HepG2 (cell line): ENCODE measurements around the gene RPS6KB1. TPM values are rescaled to one million over a fixed set of nuclear protein-coding genes. Genes with fewer than 3 reads are reported as not detected.
"Not testable (repeated sequence)": the region's sequence is repeated elsewhere in the genome, so short reads cannot be mapped to it uniquely, and the experiment has no call there.

ENCODE experiments used
- ATAC-seq: fragments of 200-7000 bp; cut with Tn5 transposase; 3 replicates; pipeline ENCODE4 v1.9.1; 2020; ENCODE audit warnings: mild to moderate bottlenecking, moderate library complexity
- BruUV-seq: library from RNA; stranded (reverse); fragments of 400-500 nt; replicated peaks from 2 replicates; lab custom pipeline; 2021; lab: Mats Ljungman, UMichigan
- CTCF ChIA-PET: fragments of 300-600 bp; formaldehyde crosslinking; extraction: SDS; loops from one replicate; lab custom pipeline; 2021; ENCODE audit warnings: low total read pairs, inconsistent platforms, low intra/inter-chr PET ratio; lab: Yijun Ruan, JAX
- POLR2A ChIA-PET: fragments of 350-600 bp; sonication (Branson Sonifier 250); formaldehyde crosslinking; loops from one replicate; lab custom pipeline; 2020; ENCODE audit warnings: antibody characterized with exemption, inconsistent platforms; lab: Yijun Ruan, JAX
- DNase-seq: peaks from one replicate; pipeline ENCODE4 v3.0.0-alpha.2; 2015; ENCODE audit warnings: low spot score
- FAIRE-seq: peaks from 3 replicates; lab custom pipeline; 2011; peaks lifted over from hg19 to GRCh38; lab: Jason Lieb, UNC
- H2AFZ ChIP-seq: one replicate; pipeline ENCODE4 v1.6.1; 2011; ENCODE audit warnings: low read length, inconsistent platforms
- H3K27ac ChIP-seq: fragments of 300-600 bp; 3 replicates; pipeline ENCODE4 v1.8.0; 2011; ENCODE audit warnings: mixed run types, mild to moderate bottlenecking, mixed read lengths, low read length, inconsistent platforms; ENCODE audit not compliant: insufficient read depth; ENCODE audit errors: extremely low read length
- H3K27me3 ChIP-seq, 2 experiments: fragments of 200-600 bp in 1 of 2; 2 replicates in 1 of 2; 3 replicates in 1 of 2; pipeline versions ENCODE4 v1.6.0 to v1.8.0; 2011; ENCODE audit warnings: low read length in 2 of 2, mild to moderate bottlenecking in 2 of 2, moderate library complexity in 2 of 2, inconsistent platforms in 1 of 2; ENCODE audit not compliant: insufficient read depth in 2 of 2, control insufficient read depth in 1 of 2
- H3K36me3 ChIP-seq, 2 experiments: fragments of 200-600 bp in 1 of 2; replicated peaks in 1 of 2; 2 replicates in 1 of 2; 3 replicates in 1 of 2; pipeline versions ENCODE4 v1.5.1 to v1.8.0; 2011; ENCODE audit warnings: low read length in 2 of 2, inconsistent platforms in 1 of 2; ENCODE audit not compliant: insufficient read depth in 2 of 2, control insufficient read depth in 1 of 2
- H3K4me1 ChIP-seq: 2 replicates; pipeline ENCODE4 v1.5.1; 2012; ENCODE audit warnings: low read length, inconsistent platforms; ENCODE audit not compliant: insufficient read depth
- H3K4me2 ChIP-seq: 2 replicates; pipeline ENCODE4 v1.6.0; 2011; ENCODE audit warnings: low read depth, low read length, inconsistent platforms
- H3K4me3 ChIP-seq, 3 experiments: fragments of 200-600 bp in 1 of 3; sonication (generic), shearing (Covaris generic) in 1 of 3; replicated peaks in 1 of 3; 2 replicates each; pipeline ENCODE4 v1.5.1; 2011 to 2016; ENCODE audit warnings: low read length in 3 of 3, inconsistent platforms in 2 of 3, low read depth in 2 of 3, mild to moderate bottlenecking in 2 of 3, control low read depth in 1 of 3, mixed read lengths in 1 of 3; ENCODE audit not compliant: insufficient read depth in 1 of 3
- H3K79me2 ChIP-seq: one replicate; pipeline ENCODE4 v1.6.1; 2011; ENCODE audit warnings: low read length, inconsistent platforms; ENCODE audit not compliant: insufficient read depth
- H3K9ac ChIP-seq: 2 replicates; pipeline ENCODE4 v1.6.0; 2011; ENCODE audit warnings: mild to moderate bottlenecking, low read depth, low read length, inconsistent platforms; ENCODE audit not compliant: insufficient read depth
- H3K9me3 ChIP-seq: 2 replicates; pipeline ENCODE4 v1.5.1; 2012; ENCODE audit warnings: mild to moderate bottlenecking, low read length
- H4K20me1 ChIP-seq: 2 replicates; pipeline ENCODE4 v1.6.0; 2011; ENCODE audit warnings: inconsistent platforms, mild to moderate bottlenecking, low read length, moderate library complexity; ENCODE audit not compliant: insufficient read depth
- AGO1 ChIP-seq: fragments of 200-400 bp; formaldehyde crosslinking; IDR thresholded peaks from 2 replicates; pipeline ENCODE4 v1.6.1; 2017; ENCODE audit warnings: mild to moderate bottlenecking, low read depth, low read length, moderate library complexity; ENCODE audit not compliant: poor library complexity, severe bottlenecking
- CBX2 ChIP-seq, 2 experiments: fragments of 200-600 bp in 1 of 2; sonication (generic); formaldehyde crosslinking in 1 of 2; IDR thresholded peaks; 2 replicates each; pipeline versions ENCODE4 v1.7.0 to v1.8.1; 2018 to 2022; ENCODE audit warnings: low read depth in 2 of 2, low read length in 1 of 2, mild to moderate bottlenecking in 1 of 2, missing genetic modification reagents in 1 of 2
- GLI4 ChIP-seq: sonication (generic); formaldehyde crosslinking; IDR thresholded peaks from 2 replicates; pipeline ENCODE4 v1.5.1; 2020; ENCODE audit warnings: missing genetic modification reagents, mild to moderate bottlenecking, moderate library complexity, borderline replicate concordance
- HNF4A ChIP-seq: sonication (generic); formaldehyde crosslinking; IDR thresholded peaks from 2 replicates; pipeline ENCODE4 v1.4.0; 2020; ENCODE audit warnings: missing genetic modification reagents
- JUN ChIP-seq: sonication (generic); formaldehyde crosslinking; IDR thresholded peaks from 2 replicates; pipeline ENCODE4 v1.4.0; 2020; ENCODE audit warnings: mild to moderate bottlenecking, missing genetic modification reagents
- KDM6A ChIP-seq: IDR thresholded peaks from 2 replicates; pipeline ENCODE4 v1.6.1; 2016; ENCODE audit warnings: low read depth
- LCORL ChIP-seq, 2 experiments: fragments of 450-650 bp in 1 of 2; sonication (generic) in 1 of 2; formaldehyde crosslinking in 1 of 2; IDR thresholded peaks; 2 replicates each; pipeline versions ENCODE4 v1.5.0 to v1.6.1; 2017 to 2020; ENCODE audit warnings: antibody characterized with exemption in 1 of 2, missing genetic modification reagents in 1 of 2
- NCOA5 ChIP-seq: sonication (generic); formaldehyde crosslinking; IDR thresholded peaks from 2 replicates; pipeline ENCODE4 v1.4.0; 2020; ENCODE audit warnings: missing genetic modification reagents
- NFE2L1 ChIP-seq: sonication (generic); formaldehyde crosslinking; IDR thresholded peaks from 2 replicates; pipeline ENCODE4 v1.4.0; 2020; ENCODE audit warnings: missing genetic modification reagents, mild to moderate bottlenecking, borderline replicate concordance
- RAD51 ChIP-seq: fragments of 450-650 bp; IDR thresholded peaks from 2 replicates; pipeline ENCODE4 v1.6.1; 2016; ENCODE audit warnings: borderline replicate concordance
- THAP11 ChIP-seq: IDR thresholded peaks from 2 replicates; pipeline ENCODE4 v1.6.1; 2016; ENCODE audit warnings: missing biosample characterization, missing genetic modification reagents
- ZNF614 ChIP-seq: IDR thresholded peaks from 2 replicates; pipeline ENCODE4 v1.6.1; 2018; ENCODE audit warnings: missing biosample characterization, missing genetic modification reagents, inconsistent platforms, borderline replicate concordance
- ZNF672 ChIP-seq: sonication (generic); formaldehyde crosslinking; IDR thresholded peaks from 2 replicates; pipeline ENCODE4 v1.8.1; 2022; ENCODE audit warnings: missing genetic modification reagents
- WGBS: methylation state at CpG from one replicate; pipeline ENCODE4 v1.1.6; 2017; ENCODE audit warnings: low lambda C conversion rate; 5-methylcytosine and 5-hydroxymethylcytosine counted together
- in situ Hi-C: cut with HindIII; loops from 2 replicates; pipeline ENCODE4 v1.10.0; 2017; ENCODE audit warnings: low pct_unique_long_range_greater_than_20kb; ENCODE audit not compliant: extremely low pct_ligation_motif_present
- intact Hi-C: fragments of 100-400 bp; cut with micrococcal nuclease; formaldehyde crosslinking; loops from one replicate; pipeline ENCODE4 v1.10.0; 2022; ENCODE audit not compliant: unreplicated experiment
- polyA plus RNA-seq, 8 experiments: library from polyadenylated mRNA; depleted of rRNA in 3 of 8; stranded (reverse) in 7 of 8; unstranded in 1 of 8; fragments of >200 nt; fragmentation: Illumina TruSeq in 4 of 8; extraction: Trizol in 4 of 8; gene quantifications; 2 replicates each; pipeline versions ENCODE4 v1.2.1 to v1.2.3, GENCODE V29; 2011 to 2016; ENCODE audit warnings: low read depth in 4 of 8, missing spikeins in 1 of 8, mixed read lengths in 1 of 8; ENCODE audit not compliant: insufficient read depth in 1 of 8
- total RNA-seq, 5 experiments: library from RNA; depleted of rRNA; stranded (reverse); fragments of >200 nt; fragmentation: Illumina TruSeq; extraction: Trizol; gene quantifications; 2 replicates each; pipeline ENCODE4 v1.2.3, GENCODE V29; 2016; ENCODE audit warnings: low read depth in 1 of 5
- TF ChIP-seq, protein P1 (sequence below): sonication (generic); formaldehyde crosslinking; IDR thresholded peaks from 2 replicates; pipeline ENCODE4 v1.4.0; 2020; ENCODE audit warnings: missing genetic modification reagents
- TF ChIP-seq, protein P2 (sequence below): sonication (generic); formaldehyde crosslinking; IDR thresholded peaks from 2 replicates; pipeline ENCODE4 v1.5.0; 2020; ENCODE audit warnings: missing genetic modification reagents, mild to moderate bottlenecking, borderline replicate concordance

Gene RPS6KB1
- total and polyA plus RNA-seq, 2 of the 13 experiments (the other 11 are each of a cell fraction or from before 2014, with no cell fraction given) = 16.5 to 42.2 TPM

DNA sequence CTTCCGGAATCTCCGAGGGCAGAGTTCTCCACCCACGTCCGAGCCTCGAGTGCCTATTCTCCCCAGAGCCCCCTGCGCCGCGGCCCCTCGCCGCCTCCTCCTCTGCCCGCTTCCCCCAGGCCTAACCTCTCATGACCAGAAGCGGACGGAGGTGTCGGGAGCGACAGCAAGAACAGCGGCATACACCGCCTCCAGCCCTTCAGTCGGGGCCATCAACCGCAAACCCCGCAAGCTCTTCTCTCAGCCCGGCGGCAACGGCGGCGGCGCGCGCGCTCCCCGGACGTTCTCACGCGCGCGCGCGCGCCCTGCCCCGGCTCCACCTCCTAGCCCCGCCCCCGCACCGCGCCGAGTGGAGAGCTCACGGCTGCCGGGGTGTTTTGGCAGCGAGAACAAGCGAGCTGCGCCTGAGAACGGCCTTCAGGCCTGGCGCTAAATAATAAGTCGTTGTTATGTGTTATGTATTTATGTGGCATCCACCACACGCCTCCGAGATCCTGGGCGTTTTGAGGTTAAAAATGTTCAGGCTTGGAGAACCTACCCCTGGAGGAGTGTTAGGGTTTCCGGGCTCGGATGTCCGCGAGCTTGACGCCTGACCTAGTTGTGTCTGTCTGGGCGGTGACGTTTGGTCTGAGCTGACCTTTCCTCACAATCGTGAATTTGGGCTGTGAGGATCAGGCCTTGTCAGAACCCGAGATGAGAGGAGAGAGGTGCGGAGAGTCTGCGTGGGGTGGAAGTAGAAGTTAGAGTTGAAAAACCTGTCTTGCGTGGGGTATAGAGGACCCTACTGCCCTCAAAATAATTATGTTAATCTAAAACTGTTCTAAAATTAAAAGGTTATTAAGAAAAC is 71.8 kb downstream of the RPS6KB1 start, which contains the start of gene RNFT1 (continued):
- peak; percentile 53; the same call in 1 of the 2 replicates for TF ChIP-seq ZNF614 (CRISPR knock-in tag)
- 0 out of 2 replicates have a peak, but pooled peaks have one; percentile 47 for TF ChIP-seq JUN (CRISPR knock-in tag)
- no peak for TF ChIP-seq NCOA5
- TF ChIP-seq HNF4A (CRISPR knock-in tag) = no peak
- TF ChIP-seq, protein P1, sequence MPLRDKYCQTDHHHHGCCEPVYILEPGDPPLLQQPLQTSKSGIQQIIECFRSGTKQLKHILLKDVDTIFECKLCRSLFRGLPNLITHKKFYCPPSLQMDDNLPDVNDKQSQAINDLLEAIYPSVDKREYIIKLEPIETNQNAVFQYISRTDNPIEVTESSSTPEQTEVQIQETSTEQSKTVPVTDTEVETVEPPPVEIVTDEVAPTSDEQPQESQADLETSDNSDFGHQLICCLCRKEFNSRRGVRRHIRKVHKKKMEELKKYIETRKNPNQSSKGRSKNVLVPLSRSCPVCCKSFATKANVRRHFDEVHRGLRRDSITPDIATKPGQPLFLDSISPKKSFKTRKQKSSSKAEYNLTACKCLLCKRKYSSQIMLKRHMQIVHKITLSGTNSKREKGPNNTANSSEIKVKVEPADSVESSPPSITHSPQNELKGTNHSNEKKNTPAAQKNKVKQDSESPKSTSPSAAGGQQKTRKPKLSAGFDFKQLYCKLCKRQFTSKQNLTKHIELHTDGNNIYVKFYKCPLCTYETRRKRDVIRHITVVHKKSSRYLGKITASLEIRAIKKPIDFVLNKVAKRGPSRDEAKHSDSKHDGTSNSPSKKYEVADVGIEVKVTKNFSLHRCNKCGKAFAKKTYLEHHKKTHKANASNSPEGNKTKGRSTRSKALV (CRISPR knock-in tag) = peak; percentile 63; the same call in 1 of the 2 replicates
- no peak for TF ChIP-seq AGO1
- peak; percentile 56 for TF ChIP-seq THAP11 (CRISPR knock-in tag)
- no peak for TF ChIP-seq RAD51
- TF ChIP-seq NFE2L1 = no peak
- TF ChIP-seq CBX2 (IDR thresholded peaks at IDR 0.05; ENCODE audit: low read depth, low read length) = no peak
- TF ChIP-seq CBX2 (CRISPR knock-in tag; IDR thresholded peaks at IDR 0.05; ENCODE audit: low read depth) = no peak
- TF ChIP-seq LCORL (IDR thresholded peaks at IDR 0.05) = no peak
- TF ChIP-seq LCORL (CRISPR knock-in tag; IDR thresholded peaks at IDR 0.05) = peak; percentile 84
- no peak for TF ChIP-seq ZNF672 (CRISPR knock-in tag)
- no peak for TF ChIP-seq KDM6A (CRISPR knock-in tag)
- TF ChIP-seq GLI4 = no peak
- TF ChIP-seq, protein P2, sequence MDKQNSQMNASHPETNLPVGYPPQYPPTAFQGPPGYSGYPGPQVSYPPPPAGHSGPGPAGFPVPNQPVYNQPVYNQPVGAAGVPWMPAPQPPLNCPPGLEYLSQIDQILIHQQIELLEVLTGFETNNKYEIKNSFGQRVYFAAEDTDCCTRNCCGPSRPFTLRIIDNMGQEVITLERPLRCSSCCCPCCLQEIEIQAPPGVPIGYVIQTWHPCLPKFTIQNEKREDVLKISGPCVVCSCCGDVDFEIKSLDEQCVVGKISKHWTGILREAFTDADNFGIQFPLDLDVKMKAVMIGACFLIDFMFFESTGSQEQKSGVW = no peak

DNA sequence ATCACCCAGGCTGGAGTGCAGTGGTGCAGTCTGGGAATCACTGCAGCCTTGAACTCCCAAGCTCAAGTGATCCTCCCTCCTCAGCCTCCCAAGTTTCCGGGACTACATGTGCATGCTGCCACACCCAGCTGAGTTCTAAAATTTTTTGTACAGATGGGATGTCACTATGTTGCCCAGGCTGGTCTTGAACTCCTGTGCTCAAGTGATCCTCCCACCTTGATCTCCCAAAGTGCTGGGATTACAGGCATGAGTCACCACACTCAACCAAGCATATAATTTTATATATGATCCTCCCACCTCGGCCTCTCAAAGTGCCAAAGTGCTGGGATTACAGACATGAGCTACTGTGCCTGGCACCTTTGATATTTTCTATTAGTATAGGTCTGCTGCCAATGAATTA is 78.8 kb downstream of the RPS6KB1 start:
- H4K20me1 ChIP-seq, H3K9me3 ChIP-seq, POLR2A ChIA-PET, H3K9ac ChIP-seq, ATAC-seq, H3K4me2 ChIP-seq, H2AFZ ChIP-seq, H3K36me3 ChIP-seq, CTCF ChIA-PET, H3K4me3 ChIP-seq, BruUV-seq, DNase-seq, in situ Hi-C loops, H3K79me2 ChIP-seq, H3K4me1 ChIP-seq, intact Hi-C loops, H3K27ac ChIP-seq, FAIRE-seq, H3K27me3 ChIP-seq: not testable (repeated sequence)
- 9% methylated on average over 2 of the region's 2 CpGs for WGBS
